ENCODE data around the gene GOT2. TPM values are rescaled to one million over a fixed set of nuclear protein-coding genes. Genes with fewer than 3 reads are reported as not detected.

Gene GOT2
- total RNA-seq, 1 experiment from 2014 or later = 144 TPM

Other genes with a start within 250 kb of the GOT2 start
- 24.9 and 27.6 TPM in 2 replicates for gene NDRG4, start 234.2 kb downstream of the GOT2 start, total RNA-seq (2014; rRNA removed; shearing (Covaris generic))
- gene SETD6, start 218.8 kb downstream of the GOT2 start, total RNA-seq (2014; rRNA removed; shearing (Covaris generic)) = 32.2 and 39.4 TPM in 2 replicates
- 198 and 256 TPM in 2 replicates for gene CNOT1, start 104.5 kb downstream of the GOT2 start, total RNA-seq (2014; rRNA removed; shearing (Covaris generic))
- 14.6 and 16.1 TPM in 2 replicates for gene SLC38A7, start 49.5 kb downstream of the GOT2 start, total RNA-seq (2014; rRNA removed; shearing (Covaris generic))